Measurements from ENCODE around the gene NUDT22.

NUDT22 gene

DNA sequence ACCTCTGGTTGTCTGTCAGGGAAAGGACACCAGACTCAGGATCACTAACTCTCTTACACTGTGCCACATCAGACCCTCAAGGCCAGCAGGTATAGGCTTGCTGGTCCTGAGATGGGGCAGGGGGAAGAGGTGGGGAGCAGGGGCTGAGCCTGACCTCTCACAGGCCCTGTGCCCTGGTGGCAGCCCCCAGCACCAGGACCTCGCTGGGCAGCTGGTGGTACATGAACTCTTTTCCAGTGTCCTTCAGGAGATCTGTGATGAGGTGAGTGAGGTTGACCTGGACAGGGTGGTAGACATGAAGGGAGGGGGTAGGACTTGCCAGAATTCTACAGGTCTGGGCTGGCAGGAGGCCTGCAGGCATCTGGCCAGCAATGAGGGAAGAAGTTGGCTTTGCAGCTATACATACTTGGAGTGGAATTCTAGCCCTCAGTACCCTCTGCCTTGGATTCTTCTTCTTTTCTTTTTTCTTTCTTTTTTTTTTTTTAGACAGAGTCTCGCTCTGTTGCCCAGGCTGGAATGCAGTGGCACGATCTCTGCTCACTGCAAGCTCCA is 1.4 kb downstream of the NUDT22 start:
- DNase-seq (ENCODE audit: low spot score) (no peak), FAIRE-seq (no peak)

DNA sequence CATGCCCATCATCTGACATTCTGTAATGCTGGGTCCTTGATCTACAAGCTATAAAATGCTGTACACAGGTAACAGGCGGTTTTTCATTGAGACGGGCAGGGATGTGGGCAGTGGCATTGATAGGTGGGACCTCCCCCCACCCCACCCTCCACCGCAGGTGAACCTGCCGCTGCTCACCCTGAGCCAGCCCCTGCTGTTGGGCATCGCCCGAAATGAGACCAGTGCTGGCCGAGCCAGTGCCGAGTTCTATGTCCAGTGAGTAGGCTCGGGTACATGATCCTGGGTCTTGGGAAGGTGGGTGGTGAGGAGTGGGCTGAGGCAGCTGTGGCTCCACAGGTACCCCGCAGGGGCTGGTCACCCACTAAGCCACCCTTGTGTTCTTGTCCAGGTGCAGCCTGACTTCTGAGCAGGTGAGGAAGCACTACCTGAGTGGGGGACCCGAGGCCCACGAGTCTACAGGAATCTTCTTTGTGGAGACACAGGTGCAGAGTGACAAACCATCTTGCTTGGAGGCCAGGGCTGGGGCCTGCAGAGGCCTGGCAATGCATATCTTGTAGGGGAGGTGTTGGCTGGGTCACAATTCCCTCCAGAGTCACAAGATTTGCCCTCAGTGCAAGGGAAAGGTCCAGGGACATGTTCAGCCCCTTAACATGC is 3.1 kb downstream of the NUDT22 start:
- no peak for FAIRE-seq

DNA sequence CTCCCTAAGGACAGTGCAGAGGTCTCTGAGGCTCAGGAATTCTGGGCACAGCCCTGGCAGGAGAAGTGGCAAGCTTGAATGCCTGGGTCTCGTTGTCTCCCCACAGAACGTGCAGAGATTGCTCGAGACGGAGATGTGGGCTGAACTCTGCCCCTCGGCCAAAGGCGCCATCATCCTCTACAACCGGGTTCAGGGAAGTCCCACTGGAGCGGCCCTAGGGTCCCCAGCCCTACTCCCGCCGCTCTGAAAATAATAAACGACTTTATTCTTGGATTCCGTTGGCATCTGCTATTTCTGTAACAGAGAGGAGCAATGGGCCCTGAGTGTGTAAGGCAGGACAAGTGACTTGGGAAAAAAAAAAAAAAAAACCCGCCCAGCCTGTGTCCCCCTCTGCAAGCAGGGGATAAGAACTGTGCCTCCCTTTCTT is 3.7 kb downstream of the NUDT22 start:
- no peak for DNase-seq (ENCODE audit: low spot score)
- FAIRE-seq, result no peak

More for the DNA sequence above, 3.1 kb downstream of the NUDT22 start:
- no peak for DNase-seq (ENCODE audit: low spot score)

- peak; percentile 38 for FAIRE-seq
These were observed 4.3 kb downstream of the NUDT22 start, which contains the start of gene DNAJC4 for GRCh38 chr11:64230171-64230984. Gene DNAJC4 (plus strand): TSS chr11:64230548. CDS start chr11:64230855, 307 bp downstream.

GRCh38 chr11:64230985-64231365 is 4.9 kb downstream of the NUDT22 start:
- DNase-seq (ENCODE audit: low spot score), result no peak
- no peak for FAIRE-seq

More at GRCh38 chr11:64230171-64230984, 4.3 kb downstream of the NUDT22 start, which contains the start of gene DNAJC4:
- DNase-seq (ENCODE audit: low spot score), result peak; percentile 73

DNA sequence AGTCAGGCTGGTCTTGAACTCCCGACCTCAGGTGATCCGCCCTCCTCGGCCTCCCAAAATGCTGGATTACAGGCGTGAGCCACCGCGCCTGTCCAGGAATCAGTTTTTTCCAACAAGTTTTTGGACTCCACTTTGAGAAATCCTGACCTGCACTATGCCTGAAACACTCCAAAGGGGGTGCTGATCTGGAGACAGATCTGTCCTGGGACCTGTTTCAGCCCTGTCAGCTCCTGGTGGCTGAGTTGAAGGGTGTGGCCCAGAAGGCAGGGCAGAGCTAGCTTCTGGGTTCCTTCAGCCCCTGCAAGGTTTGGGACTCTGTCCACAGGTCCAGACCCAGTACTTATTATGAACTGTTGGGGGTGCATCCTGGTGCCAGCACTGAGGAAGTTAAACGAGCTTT is 5.5 kb downstream of the NUDT22 start:
- DNase-seq (ENCODE audit: low spot score), result no peak
- no peak for FAIRE-seq

- FAIRE-seq (no peak), DNase-seq (ENCODE audit: low spot score) (no peak)
These were observed 6.3 kb downstream of the NUDT22 start for GRCh38 chr11:64232182-64232966.

DNA sequence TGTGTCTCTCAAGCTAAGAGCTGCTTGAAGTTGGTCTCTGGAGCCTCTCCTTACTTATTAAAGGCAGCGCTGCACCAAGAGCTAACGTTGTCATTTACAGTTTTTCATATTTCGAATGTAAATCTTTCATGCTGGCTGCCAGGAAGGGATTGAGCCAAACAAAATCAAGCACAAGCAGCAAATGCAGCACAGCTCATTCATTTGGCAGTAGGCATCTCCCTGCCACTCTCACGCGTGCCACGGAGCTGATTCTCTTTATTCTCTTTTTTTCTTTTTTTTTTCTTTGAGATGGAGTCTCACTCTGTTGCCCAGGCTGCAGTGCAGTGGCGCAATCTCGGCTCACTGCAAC is 6.9 kb downstream of the NUDT22 start:
- FAIRE-seq (no peak), DNase-seq (ENCODE audit: low spot score) (no peak)

DNA sequence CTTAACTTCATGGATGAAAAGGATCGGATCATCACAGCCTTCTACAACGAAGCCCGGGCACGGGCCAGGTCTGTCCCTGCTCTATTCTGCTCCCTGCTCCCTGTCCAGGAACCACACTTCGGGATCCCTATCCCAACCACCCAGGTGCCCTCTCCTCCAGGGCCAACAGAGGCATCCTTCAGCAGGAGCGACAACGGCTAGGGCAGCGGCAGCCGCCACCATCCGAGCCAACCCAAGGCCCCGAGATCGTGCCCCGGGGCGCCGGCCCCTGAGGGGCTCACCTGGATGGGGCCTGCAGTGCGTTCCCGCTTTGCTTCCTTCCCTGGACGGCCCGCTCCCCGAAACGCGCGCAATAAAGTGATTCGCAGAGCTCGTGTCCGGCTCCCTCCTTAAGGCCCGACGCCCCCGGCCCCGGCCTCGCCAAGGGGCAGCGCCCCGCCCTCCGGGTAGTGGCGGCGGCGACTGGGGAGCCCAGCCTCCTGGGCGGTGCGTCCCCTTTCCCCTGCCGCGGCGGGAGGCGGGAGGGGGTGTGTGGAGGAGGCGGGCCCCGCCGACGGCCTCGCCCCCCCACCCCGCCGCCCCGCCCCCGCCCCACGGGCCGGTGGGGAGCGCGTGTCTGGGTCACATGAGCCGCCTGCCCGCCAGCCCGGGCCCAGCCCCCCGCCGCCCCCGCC is 8.0 kb downstream of the NUDT22 start, which contains the start of gene VEGFB:
VEGFB (plus strand) TSS at position 672 of the 674 bp plus-strand sequence. CDS start 250 bp downstream, outside the sequence.
- FAIRE-seq (no peak), DNase-seq (ENCODE audit: low spot score) (no peak)

GRCh38 chr11:64234647-64235379 is 8.7 kb downstream of the NUDT22 start:
- DNase-seq (ENCODE audit: low spot score) (no peak), FAIRE-seq (no peak)

GRCh38 chr11:64235437-64236161 is 9.5 kb downstream of the NUDT22 start:
- FAIRE-seq (no peak), DNase-seq (ENCODE audit: low spot score) (no peak)

GRCh38 chr11:64237484-64237951 is 11.4 kb downstream of the NUDT22 start:
- no peak for DNase-seq (ENCODE audit: low spot score)
- FAIRE-seq, result no peak

GRCh38 chr11:64238076-64238475 is 12.0 kb downstream of the NUDT22 start:
- FAIRE-seq (no peak), DNase-seq (ENCODE audit: low spot score) (no peak)

DNA sequence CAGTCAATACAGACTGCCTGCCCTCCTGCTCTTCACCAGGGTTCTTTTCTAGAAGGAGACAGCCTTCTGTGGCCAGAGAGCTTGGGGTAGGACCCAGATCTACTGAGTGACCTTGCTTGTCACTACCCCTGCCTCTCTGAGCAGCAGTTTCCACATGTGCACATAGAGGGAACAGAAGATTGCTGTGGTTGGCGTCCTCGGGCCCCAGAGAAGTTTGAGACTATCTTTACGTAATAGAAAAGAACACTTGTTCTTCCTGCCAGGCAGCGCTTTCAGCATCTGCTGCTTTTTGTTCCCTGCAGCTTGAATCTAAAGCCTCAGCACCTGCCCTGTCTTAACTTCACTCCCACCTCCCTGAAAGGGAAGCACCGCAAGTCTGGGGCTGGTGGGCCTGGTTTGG is 12.9 kb downstream of the NUDT22 start:
- FAIRE-seq, result no peak
- no peak for DNase-seq (ENCODE audit: low spot score)

DNA sequence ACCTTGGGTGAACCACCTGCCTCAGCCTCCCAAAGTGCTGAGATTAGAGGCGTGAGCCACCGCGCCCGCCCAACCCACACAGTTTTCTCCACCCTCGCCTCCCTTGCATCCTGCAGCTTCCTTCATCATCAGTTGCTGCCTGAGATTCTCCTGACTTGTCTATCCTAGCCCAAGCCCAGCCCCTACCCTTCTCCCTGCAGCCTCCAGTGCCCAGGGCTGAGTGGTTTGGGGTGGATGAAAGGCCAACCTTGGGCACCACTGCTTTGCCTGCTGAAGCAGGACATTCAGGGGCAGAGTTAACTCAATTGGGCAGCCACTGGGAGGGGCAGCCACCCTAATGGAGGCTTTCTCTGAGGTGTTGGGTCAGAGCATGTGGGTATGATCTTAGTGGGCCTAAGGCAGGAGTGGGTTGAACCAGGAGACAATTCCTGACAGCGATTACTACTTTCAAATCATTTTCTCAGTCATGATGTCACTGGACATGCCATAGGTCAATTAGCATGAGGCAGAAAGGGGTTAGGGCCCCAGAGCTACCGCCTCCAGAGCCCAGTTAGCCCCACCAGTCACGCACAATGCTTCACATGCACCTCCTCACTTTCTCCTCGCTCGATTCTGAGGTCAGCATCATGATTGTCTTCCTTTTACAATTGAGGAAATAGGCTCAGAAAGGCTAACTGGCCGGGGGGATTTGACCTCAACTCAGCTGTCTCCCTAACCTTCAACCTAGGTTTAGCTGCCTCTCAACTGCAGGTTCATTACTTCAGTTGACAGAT is 13.8 kb downstream of the NUDT22 start:
- FAIRE-seq (no peak), DNase-seq (ENCODE audit: low spot score) (no peak)

DNA sequence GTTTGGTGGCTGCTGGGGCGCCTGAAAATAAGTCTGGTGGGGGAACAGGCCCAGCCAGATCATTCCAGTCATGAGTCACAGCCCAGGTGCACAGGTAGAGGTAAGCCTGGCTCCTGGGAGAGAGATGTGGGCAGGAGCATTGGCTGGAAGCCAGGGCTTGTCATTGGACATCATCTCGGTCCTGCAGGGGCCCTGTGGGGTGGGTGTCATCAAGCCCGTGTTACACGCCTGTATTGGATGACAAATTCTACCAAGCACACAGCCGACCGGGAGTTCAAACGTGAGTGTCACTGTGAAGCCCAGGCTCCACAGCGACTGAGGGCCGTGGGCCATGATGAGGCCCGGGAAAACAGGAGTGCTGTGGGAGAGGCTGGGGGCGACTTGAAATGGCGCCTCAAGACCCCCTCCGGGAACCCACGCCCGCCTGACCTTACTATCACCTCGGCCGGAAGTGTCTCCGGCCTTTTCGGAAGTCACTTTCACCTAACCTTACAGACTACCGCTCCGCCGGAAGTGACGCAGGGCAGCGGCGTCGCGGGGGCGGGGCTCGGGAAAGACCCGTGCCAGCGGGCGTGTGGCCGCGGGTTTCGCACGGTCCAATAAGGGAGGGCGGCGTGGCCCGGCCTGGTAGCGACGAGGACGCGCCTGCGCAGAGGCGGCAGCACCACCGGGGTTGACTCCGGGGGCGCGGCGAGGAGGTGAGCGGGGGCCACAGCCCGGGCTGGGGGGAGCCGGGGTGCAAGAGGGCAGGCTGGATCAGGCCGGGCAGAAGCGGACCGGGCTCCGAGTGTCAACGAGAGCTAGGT is 14.6 kb downstream of the NUDT22 start, which contains the start of gene FKBP2:
FKBP2 (plus strand) TSS at position 661 of the 806 bp plus-strand sequence. CDS start 1,293 bp downstream, outside the sequence.
- FAIRE-seq (no peak), DNase-seq (ENCODE audit: low spot score) (peak; percentile 88)

GRCh38 chr11:64241241-64241490 is 15.1 kb downstream of the NUDT22 start:
- DNase-seq (ENCODE audit: low spot score), result no peak
- no peak for FAIRE-seq
